ENCODE data around the gene LYL1. TPM values are rescaled to one million over a fixed set of nuclear protein-coding genes. Genes with fewer than 3 reads are reported as not detected.

LYL1 gene
- total and polyA plus RNA-seq, 9 of the 15 experiments (the other 6 are each of a cell fraction or from before 2014, with no cell fraction given): 1.3 to 266 (median 34.0) TPM

DNA sequence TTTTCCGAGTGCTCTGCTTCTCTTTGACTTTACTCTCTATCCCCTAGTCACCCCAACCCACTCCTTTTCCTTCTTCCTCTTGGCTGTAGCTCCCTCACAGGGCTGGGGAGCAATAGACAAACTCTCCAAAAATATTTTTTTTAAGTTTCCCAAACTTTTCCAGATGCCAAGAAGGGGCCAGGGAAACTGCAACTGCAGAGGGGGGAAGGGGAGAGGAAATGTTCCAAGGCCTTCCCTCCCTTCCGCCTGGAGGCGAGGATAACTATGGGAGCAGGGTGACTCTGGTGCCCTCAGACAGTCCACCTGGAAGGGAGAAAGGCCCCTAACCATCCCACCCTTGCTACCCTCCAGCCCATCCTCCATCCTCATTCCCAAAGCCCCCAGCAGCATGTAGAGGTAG lies 49.4 kb downstream of the LYL1 start:
- Histone ChIP-seq H4K20me1 (replicated peaks; ENCODE audit: control insufficient read depth, insufficient read depth, low read length) (peaks cover 46% of the 10 kb centered on the region), H3K9me3 (replicated peaks; ENCODE audit: control insufficient read depth, insufficient read depth, low read depth, low read length) (no peaks in the 10 kb centered on the region), H3K9ac (ENCODE audit: insufficient read depth in 1 of 2, low read depth in 2 of 2, low read length in 2 of 2) (0 out of 4 replicates have a peak overlapping the region, but pooled peaks of 1 of the 2 experiments have one; percentile 62), H3K36me3 (ENCODE audit: control insufficient read depth, insufficient read depth, low read length) (no peaks in the 10 kb centered on the region), H3K4me2 (ENCODE audit: insufficient read depth, low read length) (no peak overlapping the region), H3K9me1 (ENCODE audit: control insufficient read depth, insufficient read depth, low read length) (peaks cover 6% of the 10 kb centered on the region), H3K27me3 (ENCODE audit: control insufficient read depth in 2 of 2, insufficient read depth in 2 of 2, low read length in 2 of 2) (no peaks in the 10 kb centered on the region), H3K4me1 (replicated peaks in 1 of 2; ENCODE audit: control insufficient read depth in 2 of 2, insufficient read depth in 2 of 2, low read length in 2 of 2) (peaks cover 11 to 50% of the 10 kb centered on the region in 2 experiments), H3K79me2 (ENCODE audit: control insufficient read depth, insufficient read depth, low read length) (peaks cover 11% of the 10 kb centered on the region; the same call in 2 of the 3 replicates), H3K27ac (ENCODE audit: extremely low read depth, low read depth, low read length) (no peak overlapping the region), H2AFZ (ENCODE audit: low read depth, low read length) (no peak overlapping the region), H3K4me3 (no peak overlapping the region)
- ChIA-PET CTCF (ENCODE audit: low intra/inter-chr PET ratio) (no interaction called here), POLR2A (interaction anchor here (0.6 kb wide), 1 partner anchor 100 kb away, joined by 3 read pairs; no protein-coding TSS in a partner anchor)
- no peak for DNase-seq (ENCODE audit: extremely low read depth in 1 of 4, low spot score in 3 of 4)
- 100% methylated on average over 1 of the region's 3 CpGs for WGBS (ENCODE audit: insufficient coverage, low coverage, missing lambda C conversion rate)
- FAIRE-seq: no peak
- no peak for TF ChIP-seq ZKSCAN3 (CRISPR knock-in tag; IDR thresholded peaks at IDR 0.05)
- TF ChIP-seq EHMT2 (IDR thresholded peaks at IDR 0.05): no peak
- no peak for TF ChIP-seq BRCA1 (IDR thresholded peaks at IDR 0.05)
- no peak for TF ChIP-seq BRCA1 (CRISPR knock-in tag; IDR thresholded peaks at IDR 0.05)
- TF ChIP-seq, protein P1, sequence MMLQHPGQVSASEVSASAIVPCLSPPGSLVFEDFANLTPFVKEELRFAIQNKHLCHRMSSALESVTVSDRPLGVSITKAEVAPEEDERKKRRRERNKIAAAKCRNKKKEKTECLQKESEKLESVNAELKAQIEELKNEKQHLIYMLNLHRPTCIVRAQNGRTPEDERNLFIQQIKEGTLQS (IDR thresholded peaks at IDR 0.05): no peak
- TF ChIP-seq, protein P1 (CRISPR knock-in tag; conservative IDR thresholded peaks at IDR 0.05): no peak
- TF ChIP-seq, protein P2, sequence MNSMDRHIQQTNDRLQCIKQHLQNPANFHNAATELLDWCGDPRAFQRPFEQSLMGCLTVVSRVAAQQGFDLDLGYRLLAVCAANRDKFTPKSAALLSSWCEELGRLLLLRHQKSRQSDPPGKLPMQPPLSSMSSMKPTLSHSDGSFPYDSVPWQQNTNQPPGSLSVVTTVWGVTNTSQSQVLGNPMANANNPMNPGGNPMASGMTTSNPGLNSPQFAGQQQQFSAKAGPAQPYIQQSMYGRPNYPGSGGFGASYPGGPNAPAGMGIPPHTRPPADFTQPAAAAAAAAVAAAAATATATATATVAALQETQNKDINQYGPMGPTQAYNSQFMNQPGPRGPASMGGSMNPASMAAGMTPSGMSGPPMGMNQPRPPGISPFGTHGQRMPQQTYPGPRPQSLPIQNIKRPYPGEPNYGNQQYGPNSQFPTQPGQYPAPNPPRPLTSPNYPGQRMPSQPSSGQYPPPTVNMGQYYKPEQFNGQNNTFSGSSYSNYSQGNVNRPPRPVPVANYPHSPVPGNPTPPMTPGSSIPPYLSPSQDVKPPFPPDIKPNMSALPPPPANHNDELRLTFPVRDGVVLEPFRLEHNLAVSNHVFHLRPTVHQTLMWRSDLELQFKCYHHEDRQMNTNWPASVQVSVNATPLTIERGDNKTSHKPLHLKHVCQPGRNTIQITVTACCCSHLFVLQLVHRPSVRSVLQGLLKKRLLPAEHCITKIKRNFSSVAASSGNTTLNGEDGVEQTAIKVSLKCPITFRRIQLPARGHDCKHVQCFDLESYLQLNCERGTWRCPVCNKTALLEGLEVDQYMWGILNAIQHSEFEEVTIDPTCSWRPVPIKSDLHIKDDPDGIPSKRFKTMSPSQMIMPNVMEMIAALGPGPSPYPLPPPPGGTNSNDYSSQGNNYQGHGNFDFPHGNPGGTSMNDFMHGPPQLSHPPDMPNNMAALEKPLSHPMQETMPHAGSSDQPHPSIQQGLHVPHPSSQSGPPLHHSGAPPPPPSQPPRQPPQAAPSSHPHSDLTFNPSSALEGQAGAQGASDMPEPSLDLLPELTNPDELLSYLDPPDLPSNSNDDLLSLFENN (IDR thresholded peaks at IDR 0.05; ENCODE audit: low read depth in 2 of 2, low read length in 2 of 2): no peak
- TF ChIP-seq ZC3H11A (IDR thresholded peaks at IDR 0.05; ENCODE audit: low read depth, low read length): no peak
- no peak for TF ChIP-seq KLF1 (tag; IDR thresholded peaks at IDR 0.05)
- no peak for TF ChIP-seq ARID2 (IDR thresholded peaks at IDR 0.05)
- no peak for TF ChIP-seq RBM39 (optimal IDR thresholded peaks at IDR 0.05; ENCODE audit: low read depth, low read length)
- TF ChIP-seq SIX5 (IDR thresholded peaks at IDR 0.05; ENCODE audit: borderline replicate concordance in 1 of 2, insufficient read depth in 1 of 2, low read depth in 1 of 2, low read length in 2 of 2): no peak
- no peak for TF ChIP-seq RFX1 (IDR thresholded peaks at IDR 0.05)
- intact Hi-C loops (cut with micrococcal nuclease) (no loop called here), in situ Hi-C loops (cut with MboI) (no loop called here)
- no peak for ATAC-seq
- BruUV-seq (replicated peaks): no TSS peak

Data from K562 (cell line).